K562 (cell line): ENCODE data around the gene VPS13D. TPM values are rescaled to one million over a fixed set of nuclear protein-coding genes. Genes with fewer than 3 reads are reported as not detected.

Source experiments
- ATAC-seq: fragments of 200-7000 bp; cut with Tn5 transposase; 3 replicates; pipeline ENCODE4 v1.9.1; 2020; ENCODE audit warnings: moderate library complexity
- BruUV-seq: library from RNA; stranded (reverse); fragments of 400-500 nt; replicated peaks from 2 replicates; lab custom pipeline; 2021; lab: Mats Ljungman, UMichigan
- CTCF ChIA-PET: fragments of 300-600 bp; formaldehyde crosslinking; extraction: SDS; loops from one replicate; lab custom pipeline; 2021; ENCODE audit warnings: low intra/inter-chr PET ratio; lab: Yijun Ruan, JAX
- POLR2A ChIA-PET: fragments of 300-600, 350-650 bp; sonication (Branson Sonifier 250); formaldehyde crosslinking; extraction: SDS; loops from one replicate; lab custom pipeline; 2021; ENCODE audit warnings: antibody characterized with exemption, inconsistent platforms; lab: Yijun Ruan, JAX
- DNase-seq, 4 experiments: peaks; one replicate each; pipeline versions ENCODE4 v3.0.0 to v3.0.0-alpha.2; 2011 to 2018; ENCODE audit warnings: low spot score in 3 of 4, mixed read lengths in 3 of 4; ENCODE audit errors: extremely low read depth in 1 of 4
- FAIRE-seq: peaks from 2 replicates; lab custom pipeline; 2011; peaks lifted over from hg19 to GRCh38; lab: Jason Lieb, UNC
- H2AFZ ChIP-seq: 2 replicates; pipeline ENCODE4 v1.6.0; 2011; ENCODE audit warnings: low read depth, low read length, control low read depth, inconsistent platforms
- H3K27ac ChIP-seq: fragments of 200-600 bp; 3 replicates; pipeline ENCODE4 v1.8.0; 2011; ENCODE audit warnings: low read depth, mild to moderate bottlenecking, control low read depth, inconsistent platforms, low read length, moderate library complexity, mixed read lengths; ENCODE audit errors: extremely low read depth
- H3K27me3 ChIP-seq, 2 experiments: fragments of 300-600 bp in 1 of 2; 2 replicates in 1 of 2; 3 replicates in 1 of 2; pipeline versions ENCODE4 v1.6.0 to v1.8.0; 2011; ENCODE audit warnings: inconsistent platforms in 2 of 2, low read length in 2 of 2, mild to moderate bottlenecking in 1 of 2, mixed read lengths in 1 of 2, moderate library complexity in 1 of 2; ENCODE audit not compliant: control insufficient read depth in 2 of 2, insufficient read depth in 2 of 2
- H3K36me3 ChIP-seq: fragments of 300-600 bp; 3 replicates; pipeline ENCODE4 v1.8.0; 2011; ENCODE audit warnings: mild to moderate bottlenecking, low read length, inconsistent platforms; ENCODE audit not compliant: control insufficient read depth, insufficient read depth
- H3K4me1 ChIP-seq, 2 experiments: fragments of 200-600 bp in 1 of 2; replicated peaks in 1 of 2; 2 replicates in 1 of 2; 3 replicates in 1 of 2; pipeline versions ENCODE4 v1.5.1 to v1.8.0; 2011; ENCODE audit warnings: inconsistent platforms in 2 of 2, low read length in 2 of 2, mild to moderate bottlenecking in 1 of 2, mixed read lengths in 1 of 2, moderate library complexity in 1 of 2; ENCODE audit not compliant: control insufficient read depth in 2 of 2, insufficient read depth in 2 of 2
- H3K4me2 ChIP-seq: 2 replicates; pipeline ENCODE4 v1.6.1; 2011; ENCODE audit warnings: low read length, control low read depth, inconsistent platforms, mixed read lengths; ENCODE audit not compliant: insufficient read depth
- H3K4me3 ChIP-seq: fragments of 200-600 bp; sonication (generic), shearing (Covaris generic); 2 replicates; pipeline ENCODE4 v1.5.1; 2016; ENCODE audit warnings: control low read depth, inconsistent platforms
- H3K79me2 ChIP-seq: fragments of 200-600 bp; 3 replicates; pipeline ENCODE4 v1.8.0; 2011; ENCODE audit warnings: low read length, inconsistent platforms; ENCODE audit not compliant: control insufficient read depth, insufficient read depth
- H3K9ac ChIP-seq, 2 experiments: 2 replicates each; pipeline versions ENCODE4 v1.6.0 to v1.6.1; 2011; ENCODE audit warnings: low read depth in 2 of 2, low read length in 2 of 2, control low read depth in 1 of 2, inconsistent platforms in 1 of 2, mild to moderate bottlenecking in 1 of 2, mixed read lengths in 1 of 2; ENCODE audit not compliant: insufficient read depth in 1 of 2
- H3K9me1 ChIP-seq: one replicate; pipeline ENCODE4 v1.6.0; 2011; ENCODE audit warnings: inconsistent platforms, mild to moderate bottlenecking, low read length, moderate library complexity; ENCODE audit not compliant: control insufficient read depth, insufficient read depth
- H3K9me3 ChIP-seq: replicated peaks from 2 replicates; pipeline ENCODE4 v1.5.1; 2011; ENCODE audit warnings: low read depth, low read length, inconsistent platforms; ENCODE audit not compliant: control insufficient read depth, insufficient read depth
- H4K20me1 ChIP-seq: replicated peaks from 2 replicates; pipeline ENCODE4 v1.6.1; 2011; ENCODE audit warnings: low read length, inconsistent platforms, mixed read lengths; ENCODE audit not compliant: control insufficient read depth, insufficient read depth
- C11orf30 ChIP-seq: fragments of 450-650 bp; IDR thresholded peaks from 2 replicates; pipeline ENCODE4 v1.6.1; 2016; ENCODE audit warnings: low read depth, mild to moderate bottlenecking
- E2F4 ChIP-seq: sonication (generic); formaldehyde crosslinking; IDR thresholded peaks from 2 replicates; pipeline ENCODE4 v1.8.0; 2022; ENCODE audit warnings: mild to moderate bottlenecking, low read depth, missing genetic modification reagents
- FOXA1 ChIP-seq: fragments of 450-650 bp; IDR thresholded peaks from 2 replicates; pipeline ENCODE4 v1.6.1; 2016; ENCODE audit warnings: mild to moderate bottlenecking, borderline replicate concordance
- FOXK1 ChIP-seq: sonication (generic); formaldehyde crosslinking; IDR thresholded peaks from 2 replicates; pipeline ENCODE4 v1.8.0; 2022; ENCODE audit warnings: missing genetic modification reagents, mild to moderate bottlenecking, borderline replicate concordance
- HDAC1 ChIP-seq, 2 experiments: fragments of 450-650 bp; IDR thresholded peaks; 2 replicates each; pipeline ENCODE4 v1.6.1; 2016 to 2017; ENCODE audit warnings: inconsistent platforms in 1 of 2, mild to moderate bottlenecking in 1 of 2, moderate library complexity in 1 of 2
- MCM3 ChIP-seq: fragments of 450-650 bp; IDR thresholded peaks from 2 replicates; pipeline ENCODE4 v1.6.1; 2016
- POU5F1 ChIP-seq: fragments of 150-350 bp; IDR thresholded peaks from 2 replicates; pipeline ENCODE4 v1.6.1; 2014; ENCODE audit warnings: borderline replicate concordance, low read length, low read depth, mild to moderate bottlenecking; ENCODE audit not compliant: partially characterized antibody
- PRMT5 ChIP-seq: sonication (generic); formaldehyde crosslinking; IDR thresholded peaks from 2 replicates; pipeline ENCODE4 v1.5.0; 2020; ENCODE audit warnings: missing genetic modification reagents
- RCOR1 ChIP-seq, 2 experiments: IDR thresholded peaks; 2 replicates each; pipeline ENCODE4 v1.6.1; 2012; ENCODE audit warnings: low read depth in 2 of 2, low read length in 2 of 2, borderline replicate concordance in 1 of 2, improper control_type of control experiment in 1 of 2
- XRCC3 ChIP-seq: fragments of 450-650 bp; IDR thresholded peaks from 2 replicates; pipeline ENCODE4 v1.6.1; 2017; ENCODE audit warnings: mild to moderate bottlenecking, moderate library complexity
- ZNF232 ChIP-seq: sonication (generic); formaldehyde crosslinking; IDR thresholded peaks from 2 replicates; pipeline ENCODE4 v1.8.0; 2022; ENCODE audit warnings: mild to moderate bottlenecking, missing genetic modification reagents
- ZNF551 ChIP-seq: fragments of 250-450 bp; sonication (Bioruptor Pico); IDR thresholded peaks from 2 replicates; pipeline ENCODE4 v1.5.0; 2021; ENCODE audit warnings: mild to moderate bottlenecking, moderate library complexity
- ZNF780A ChIP-seq: fragments of 250-450 bp; sonication (Bioruptor Pico); IDR thresholded peaks from 2 replicates; pipeline ENCODE4 v1.5.0; 2021; ENCODE audit warnings: mild to moderate bottlenecking
- WGBS: fragments of 100-300 bp; shearing (Covaris generic); methylation state at CpG from one replicate; pipeline ENCODE4 v1.1.6; 2016; ENCODE audit warnings: low coverage, mixed read lengths; ENCODE audit not compliant: insufficient coverage; ENCODE audit errors: missing lambda C conversion rate; 5-methylcytosine and 5-hydroxymethylcytosine counted together
- in situ Hi-C: fragments of 300-500 bp; cut with MboI; formaldehyde crosslinking; loops from 4 replicates; pipeline ENCODE4 v1.15.0; 2018; ENCODE audit warnings: inconsistent platforms, mixed read lengths
- intact Hi-C: fragments of 100-400 bp; cut with micrococcal nuclease; formaldehyde crosslinking; loops from 2 replicates; pipeline ENCODE4 v1.14.2; 2022
- polyA plus RNA-seq, 8 experiments: library from polyadenylated mRNA; depleted of rRNA in 4 of 8; stranded (reverse) in 5 of 8; unstranded in 3 of 8; fragments of >200 nt; fragmentation: Nextera tagmentation in 2 of 8; fragmentation: Illumina TruSeq in 1 of 8; extraction: Ambion mirVana in 2 of 8; extraction: Trizol in 1 of 8; gene quantifications; 2 replicates each; pipeline versions ENCODE4 v1.2.1 to v1.2.3, GENCODE V29; 2011 to 2014; ENCODE audit warnings: inconsistent platforms in 1 of 8, missing spikeins in 1 of 8
- total RNA-seq, 7 experiments: library from RNA; depleted of rRNA in 6 of 7; stranded (reverse); fragments of >200 nt in 6 of 7; fragmentation: Illumina TruSeq in 2 of 7; extraction: Trizol in 2 of 7; gene quantifications; 2 replicates each; pipeline versions ENCODE4 v1.2.1 to v1.2.3, GENCODE V29; 2011 to 2021; ENCODE audit warnings: low replicate concordance in 1 of 7
- TF ChIP-seq, protein P1 (sequence below): IDR thresholded peaks from 2 replicates; pipeline ENCODE4 v1.6.1; 2011; ENCODE audit not compliant: insufficient read length; ENCODE audit errors: extremely low read depth
- TF ChIP-seq, protein P2 (sequence below): fragments of 450-650 bp; IDR thresholded peaks from 2 replicates; pipeline ENCODE4 v1.6.1; 2016; ENCODE audit warnings: low read depth, mild to moderate bottlenecking, moderate library complexity

VPS13D gene
- total and polyA plus RNA-seq, 9 of the 15 experiments (the other 6 are each of a cell fraction or from before 2014, with no cell fraction given) = 6.1 to 51.5 (median 38.5) TPM

DNA sequence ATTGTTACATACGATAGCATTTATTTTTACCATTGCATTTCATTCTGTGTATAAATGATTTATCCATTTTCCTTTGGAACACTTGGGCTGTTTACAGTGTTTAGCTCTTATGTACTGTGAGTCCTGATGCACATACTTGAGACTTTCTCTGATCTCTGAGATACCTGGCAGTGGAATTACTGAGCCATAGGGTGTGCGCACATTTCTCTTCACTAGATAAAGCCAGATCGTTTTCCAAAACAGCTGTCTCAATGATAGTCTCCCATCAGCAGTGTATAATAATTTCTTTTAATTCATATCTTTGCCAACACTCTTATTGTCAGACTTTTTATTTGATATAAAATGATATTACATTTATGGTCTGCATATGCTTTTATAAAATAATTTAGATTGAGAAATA lies 66.2 kb downstream of the VPS13D start:
- Histone ChIP-seq H3K9me3 (no peaks in the 10 kb centered on the region), H4K20me1 (no peaks in the 10 kb centered on the region), H3K4me2 (no peak overlapping the region), H3K79me2 (no peaks in the 10 kb centered on the region), H3K36me3 (peaks cover 74% of the 10 kb centered on the region), H3K27me3 (no peaks in the 10 kb centered on the region), H3K9me1 (no peaks in the 10 kb centered on the region), H2AFZ (no peak overlapping the region), H3K27ac (no peak overlapping the region), H3K4me1 (no peaks in the 10 kb centered on the region), H3K9ac (no peak overlapping the region), H3K4me3 (no peak overlapping the region)
- TF ChIP-seq ZNF232 (CRISPR knock-in tag) = no peak
- TF ChIP-seq E2F4 (CRISPR knock-in tag) = no peak
- no peak for TF ChIP-seq MCM3
- TF ChIP-seq, protein P1, sequence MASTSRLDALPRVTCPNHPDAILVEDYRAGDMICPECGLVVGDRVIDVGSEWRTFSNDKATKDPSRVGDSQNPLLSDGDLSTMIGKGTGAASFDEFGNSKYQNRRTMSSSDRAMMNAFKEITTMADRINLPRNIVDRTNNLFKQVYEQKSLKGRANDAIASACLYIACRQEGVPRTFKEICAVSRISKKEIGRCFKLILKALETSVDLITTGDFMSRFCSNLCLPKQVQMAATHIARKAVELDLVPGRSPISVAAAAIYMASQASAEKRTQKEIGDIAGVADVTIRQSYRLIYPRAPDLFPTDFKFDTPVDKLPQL = no peak
- TF ChIP-seq, protein P2, sequence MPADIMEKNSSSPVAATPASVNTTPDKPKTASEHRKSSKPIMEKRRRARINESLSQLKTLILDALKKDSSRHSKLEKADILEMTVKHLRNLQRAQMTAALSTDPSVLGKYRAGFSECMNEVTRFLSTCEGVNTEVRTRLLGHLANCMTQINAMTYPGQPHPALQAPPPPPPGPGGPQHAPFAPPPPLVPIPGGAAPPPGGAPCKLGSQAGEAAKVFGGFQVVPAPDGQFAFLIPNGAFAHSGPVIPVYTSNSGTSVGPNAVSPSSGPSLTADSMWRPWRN = no peak
- TF ChIP-seq C11orf30 = no peak
- no peak for TF ChIP-seq HDAC1 (IDR thresholded peaks at IDR 0.05)
- no peak for TF ChIP-seq PRMT5
- no peak for TF ChIP-seq POU5F1
- no peak for TF ChIP-seq FOXA1
- no peak for TF ChIP-seq RCOR1 (IDR thresholded peaks at IDR 0.05; ENCODE audit: borderline replicate concordance in 1 of 2, low read depth in 2 of 2, low read length in 2 of 2)
- no peak for TF ChIP-seq ZNF780A
- TF ChIP-seq ZNF551 (CRISPR knock-in tag) = no peak
- TF ChIP-seq FOXK1 = no peak
- TF ChIP-seq XRCC3 = no peak
- intact Hi-C loops (no loop called here), in situ Hi-C loops (no loop called here)
- ChIA-PET CTCF (interaction anchor here (0.5 kb wide), 1 partner anchor 328 kb away, joined by 8 read pairs; no protein-coding TSS in a partner anchor), POLR2A (interaction anchor here (0.7 to 1.2 kb wide), 3 partner anchors 10 to 39 kb away, joined by 3 to 4 read pairs (median 3); no protein-coding TSS in a partner anchor)
- DNase-seq = no peak
- WGBS = 78% methylated on average over 3 of the region's 3 CpGs
- no peak for ATAC-seq
- no TSS peak for BruUV-seq
- no peak for FAIRE-seq
